GM19328 (cell line): ENCODE results near the gene LIMCH1.
A peak's percentile ranks its signal among the peaks of the same experiment; 100 is the strongest.
"Not testable (repeated sequence)": the region's sequence is repeated elsewhere in the genome, so short reads cannot be mapped to it uniquely, and the experiment has no call there.

Source experiments
- ATAC-seq: cut with Tn5 transposase; IDR thresholded peaks from one replicate; pipeline ENCODE4 v1.9.1; 2021; ENCODE audit warnings: mild to moderate bottlenecking, moderate library complexity; ENCODE audit not compliant: unreplicated experiment

The LIMCH1 gene

DNA sequence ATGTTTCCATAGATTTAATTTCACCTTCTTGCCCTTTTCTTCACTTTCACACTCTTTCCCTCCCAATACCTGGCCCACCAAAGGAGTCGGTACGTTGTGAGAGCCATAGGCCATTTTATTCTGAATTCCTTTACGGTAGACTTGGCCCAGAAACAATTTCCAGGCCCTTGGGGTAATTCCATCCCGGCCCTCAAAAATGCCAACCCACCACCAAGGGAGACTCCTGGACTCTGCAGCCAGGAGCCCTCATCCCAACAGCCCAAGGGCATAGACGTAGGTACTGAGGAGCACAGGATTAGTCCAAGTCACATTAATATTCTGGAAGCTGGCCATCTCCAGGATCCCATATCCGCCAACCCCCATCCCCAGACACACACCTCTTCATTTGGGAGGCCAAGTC is 102.9 kb downstream of the LIMCH1 start:
- ATAC-seq = no peak

DNA sequence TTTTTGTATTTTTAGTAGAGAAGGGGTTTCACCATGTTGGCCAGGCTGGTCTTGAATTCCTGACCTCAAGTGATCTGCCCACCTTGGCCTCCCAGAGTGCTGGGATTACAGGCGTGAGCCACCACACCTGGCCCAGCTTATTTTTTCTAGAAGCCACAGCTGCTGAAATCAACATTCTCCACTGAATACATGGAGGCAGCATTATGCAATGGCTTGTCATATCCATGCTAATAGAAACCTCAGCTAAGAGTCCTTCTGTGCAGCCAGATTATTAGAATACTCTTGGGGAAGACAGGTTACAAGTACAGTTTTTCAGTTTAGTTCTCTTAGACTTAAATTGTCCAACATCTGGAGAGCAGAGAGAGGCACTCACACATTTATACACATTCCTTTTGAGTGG is 104.8 kb downstream of the LIMCH1 start:
- ATAC-seq = not testable (repeated sequence)

DNA sequence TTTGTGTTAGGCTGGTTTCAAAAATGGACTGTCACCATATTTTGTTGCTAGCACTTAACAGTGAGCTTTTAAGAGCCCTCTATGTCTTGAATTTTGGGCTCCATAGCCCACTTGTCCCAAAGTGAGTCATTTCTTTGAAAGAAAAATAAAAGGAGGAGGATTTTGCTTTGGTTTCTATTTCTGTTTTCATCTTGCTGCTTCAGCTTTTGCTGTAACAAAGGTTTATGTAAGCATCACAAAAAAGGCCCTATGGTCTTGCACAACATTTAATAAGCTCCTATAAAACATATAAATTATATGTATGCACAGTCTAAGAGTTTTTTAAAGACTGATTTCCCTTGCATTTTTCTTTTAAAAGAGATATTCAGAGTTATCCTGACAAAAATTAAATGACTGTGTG is 105.4 kb downstream of the LIMCH1 start:
- no peak for ATAC-seq

DNA sequence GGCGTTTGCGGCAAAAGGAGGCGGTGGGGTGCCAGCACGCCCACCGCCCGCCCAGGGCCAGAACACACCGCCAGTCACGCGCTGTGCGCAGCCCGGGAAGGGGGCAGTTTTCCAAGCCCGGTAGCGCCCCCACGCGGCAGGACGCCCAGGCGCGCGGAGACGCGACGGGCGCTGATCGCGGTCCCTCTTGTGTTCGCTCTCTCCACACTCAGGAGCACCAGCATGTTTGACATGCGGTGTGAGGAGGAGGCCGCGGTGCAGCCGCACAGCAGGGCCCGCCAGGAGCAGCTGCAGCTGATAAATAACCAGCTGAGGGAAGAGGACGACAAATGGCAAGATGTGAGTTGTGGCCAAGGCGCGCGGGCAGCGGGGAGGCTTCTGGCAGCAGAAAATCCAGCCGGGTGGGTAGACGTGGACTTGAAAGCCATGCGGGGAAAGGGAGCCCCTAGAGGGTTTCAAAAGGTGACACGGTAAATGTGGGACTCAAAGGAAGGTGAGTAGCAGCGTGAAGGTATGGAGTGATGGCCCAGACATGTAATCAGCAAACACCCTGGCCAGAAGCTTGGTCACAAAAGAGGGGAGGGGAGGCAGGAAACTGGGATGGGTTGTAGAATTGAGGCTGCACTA is 106.4 kb downstream of the LIMCH1 start:
- ATAC-seq = no peak

DNA sequence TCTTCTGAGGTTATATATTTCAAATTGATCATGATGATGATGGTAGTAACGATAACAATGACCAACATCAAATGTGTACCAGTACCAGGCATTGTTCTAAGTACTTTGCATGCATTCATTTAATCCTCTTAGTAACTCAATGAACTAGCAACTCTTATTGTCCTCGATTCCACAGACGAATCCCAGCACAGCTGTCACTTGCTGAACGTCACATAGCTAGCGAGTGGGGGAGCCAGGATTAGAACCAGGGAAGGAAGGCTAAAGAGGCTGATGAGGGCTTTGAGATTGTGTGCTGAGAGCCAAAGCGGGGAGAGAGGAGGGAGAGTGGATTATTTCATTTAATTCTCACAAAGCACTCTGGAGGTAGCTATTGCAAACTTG is 106.9 kb downstream of the LIMCH1 start:
- ATAC-seq = no peak

DNA sequence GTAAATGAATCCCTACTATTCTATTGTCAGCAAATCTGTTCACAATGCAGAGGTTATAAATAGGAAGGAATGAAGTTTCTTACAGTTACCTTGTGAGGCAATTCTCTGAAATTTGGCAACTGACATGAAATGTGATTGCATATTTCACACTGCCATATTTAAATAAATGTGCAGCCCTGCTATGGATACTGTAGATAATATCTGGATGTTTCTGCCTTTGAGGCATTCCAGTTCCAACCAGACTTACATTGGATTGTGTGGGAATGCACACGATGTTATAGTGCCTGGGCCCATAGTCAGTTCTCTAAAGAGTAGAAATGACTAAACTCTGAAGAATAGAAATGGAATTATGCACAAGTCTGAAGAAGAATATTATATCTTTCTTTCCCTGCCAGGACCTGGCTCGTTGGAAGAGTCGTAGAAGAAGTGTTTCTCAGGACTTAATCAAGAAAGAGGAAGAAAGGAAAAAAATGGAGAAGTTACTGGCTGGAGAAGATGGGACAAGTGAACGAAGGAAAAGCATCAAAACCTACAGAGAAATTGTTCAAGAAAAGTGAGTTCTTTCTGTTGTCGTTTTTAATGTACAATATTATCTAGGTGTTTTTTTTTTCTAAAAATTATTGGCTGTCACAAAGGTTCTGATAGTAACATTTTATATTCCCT is 107.9 kb downstream of the LIMCH1 start:
- ATAC-seq = no peak

DNA sequence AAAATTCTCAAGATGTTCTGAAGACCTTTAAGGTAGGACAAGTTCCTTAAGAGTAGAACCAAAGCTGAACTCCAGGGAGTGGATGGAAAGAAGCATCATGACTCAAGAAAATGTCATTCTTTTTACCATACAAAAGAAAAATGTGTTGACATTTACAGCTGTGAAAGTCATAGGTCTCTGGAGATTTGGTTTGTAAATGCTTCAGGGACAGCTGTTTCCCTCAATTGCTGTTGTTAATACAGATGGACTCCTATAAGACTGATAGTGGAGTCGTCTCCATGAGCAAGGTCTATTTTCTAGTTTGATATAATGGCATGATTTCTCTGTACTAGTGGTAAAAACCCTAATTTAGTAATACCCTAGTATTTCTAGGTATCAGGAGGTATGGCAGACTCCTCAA is 108.9 kb downstream of the LIMCH1 start:
- no peak for ATAC-seq

DNA sequence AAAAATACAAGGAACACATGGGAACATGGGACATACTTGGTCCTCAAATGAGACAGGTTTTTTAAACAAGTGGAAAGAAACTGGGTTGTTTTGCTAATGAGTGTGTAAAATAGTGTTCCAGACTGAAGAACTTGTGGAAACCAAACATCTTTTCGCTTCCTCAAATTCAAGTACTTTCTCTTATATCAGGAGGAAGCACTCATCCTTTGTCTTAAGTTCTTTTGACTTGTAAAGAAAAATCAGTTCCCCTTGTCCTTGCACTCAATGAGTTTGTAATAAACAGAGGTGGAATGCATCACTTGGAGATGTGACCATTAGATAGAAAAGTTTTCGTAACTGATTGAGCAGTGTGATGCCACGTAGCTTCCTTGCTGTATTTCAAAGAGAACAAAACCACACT is 109.4 kb downstream of the LIMCH1 start:
- ATAC-seq = no peak

DNA sequence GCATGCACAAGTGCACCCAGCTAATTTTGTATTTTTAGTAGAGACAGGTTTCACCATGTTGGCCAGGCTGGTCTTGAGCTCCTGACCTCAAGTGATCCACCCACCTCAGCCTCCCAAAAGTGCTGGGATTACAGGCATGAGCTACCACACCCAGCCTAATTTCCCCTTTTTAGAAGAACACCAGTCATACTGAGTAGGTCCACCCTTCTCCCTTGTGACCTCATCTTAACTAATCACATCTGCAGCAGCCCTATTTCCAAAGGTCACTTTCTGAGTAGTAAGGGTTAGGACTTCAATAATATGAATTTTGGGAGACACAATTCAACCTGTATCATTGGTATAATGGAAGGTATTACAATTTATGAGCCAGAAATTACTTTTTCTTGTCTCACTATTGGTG is 113.2 kb downstream of the LIMCH1 start:
- not testable (repeated sequence) for ATAC-seq

DNA sequence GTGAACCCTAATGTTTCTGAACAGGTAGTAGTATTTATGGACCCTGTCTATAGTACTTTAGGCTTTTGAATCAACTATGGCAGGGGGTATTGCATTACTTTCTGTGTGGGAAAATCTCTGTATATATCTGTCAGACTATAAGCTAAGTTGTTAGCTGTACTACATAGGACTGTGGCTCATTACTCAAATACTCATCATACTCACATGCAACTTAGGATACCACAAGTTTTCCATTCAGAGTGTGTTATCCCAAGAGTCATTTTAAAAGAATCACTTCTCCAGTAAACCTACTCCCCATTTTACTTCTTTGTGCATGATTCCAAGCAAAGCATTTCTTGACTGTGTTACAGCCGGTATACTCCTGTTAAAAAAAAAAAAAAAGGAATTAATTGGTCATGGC is 115.0 kb downstream of the LIMCH1 start:
- ATAC-seq = no peak

DNA sequence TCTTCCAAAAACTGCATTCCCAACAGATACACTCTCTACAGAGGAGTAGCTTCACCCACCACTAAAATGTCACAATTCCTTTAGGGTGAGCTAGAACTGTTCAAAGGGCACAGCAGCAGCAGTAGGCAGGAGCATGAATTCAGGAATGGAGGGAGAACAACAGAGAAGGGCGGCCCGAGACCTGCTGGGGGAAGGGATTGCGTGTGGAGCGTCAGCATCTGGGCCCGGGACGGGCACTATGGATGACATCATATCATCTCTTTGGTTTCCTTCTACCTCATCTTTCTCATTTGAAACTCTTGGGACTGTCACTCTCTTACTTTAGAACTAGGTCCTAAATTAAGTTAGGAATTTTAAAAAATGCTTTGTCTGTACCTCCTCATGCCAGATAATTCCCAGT is 115.6 kb downstream of the LIMCH1 start:
- ATAC-seq = no peak

DNA sequence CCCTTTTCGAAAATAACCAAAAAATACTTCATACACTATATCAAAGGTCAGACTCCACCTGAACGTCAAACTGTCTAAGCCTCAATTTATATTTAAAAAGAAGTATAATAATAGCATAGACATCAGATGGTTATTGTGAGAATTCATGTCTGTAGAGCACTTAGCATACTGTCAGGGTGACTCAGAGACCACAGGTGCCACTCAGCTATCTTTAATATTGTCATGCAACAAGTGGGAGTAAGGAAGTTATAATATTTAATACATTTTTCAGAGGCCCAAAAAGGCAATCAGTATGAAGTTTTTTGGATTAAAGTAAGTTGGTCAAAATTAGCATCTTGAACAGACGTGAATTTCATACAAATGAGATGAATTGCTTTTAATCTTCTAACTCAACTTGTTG is 117.2 kb downstream of the LIMCH1 start:
- no peak for ATAC-seq

DNA sequence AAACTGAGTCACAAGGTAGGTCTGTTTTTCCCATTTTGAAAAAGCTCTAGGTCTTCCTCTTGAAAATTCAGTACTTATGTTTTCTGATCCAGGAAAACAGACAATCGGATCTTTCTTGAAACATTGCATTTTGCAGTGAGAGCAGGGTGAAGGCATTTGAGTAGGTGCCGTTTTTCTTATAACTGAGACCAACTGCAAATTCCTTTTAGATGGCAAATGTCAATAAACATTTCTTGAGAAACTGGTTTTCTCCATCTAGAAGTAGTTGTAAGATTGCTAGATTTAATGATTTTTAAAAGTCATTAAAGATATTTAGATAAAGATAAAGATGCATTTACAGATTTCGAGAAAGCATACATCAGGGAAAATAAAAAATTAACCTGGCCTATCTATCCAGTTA is 118.1 kb downstream of the LIMCH1 start:
- no peak for ATAC-seq

DNA sequence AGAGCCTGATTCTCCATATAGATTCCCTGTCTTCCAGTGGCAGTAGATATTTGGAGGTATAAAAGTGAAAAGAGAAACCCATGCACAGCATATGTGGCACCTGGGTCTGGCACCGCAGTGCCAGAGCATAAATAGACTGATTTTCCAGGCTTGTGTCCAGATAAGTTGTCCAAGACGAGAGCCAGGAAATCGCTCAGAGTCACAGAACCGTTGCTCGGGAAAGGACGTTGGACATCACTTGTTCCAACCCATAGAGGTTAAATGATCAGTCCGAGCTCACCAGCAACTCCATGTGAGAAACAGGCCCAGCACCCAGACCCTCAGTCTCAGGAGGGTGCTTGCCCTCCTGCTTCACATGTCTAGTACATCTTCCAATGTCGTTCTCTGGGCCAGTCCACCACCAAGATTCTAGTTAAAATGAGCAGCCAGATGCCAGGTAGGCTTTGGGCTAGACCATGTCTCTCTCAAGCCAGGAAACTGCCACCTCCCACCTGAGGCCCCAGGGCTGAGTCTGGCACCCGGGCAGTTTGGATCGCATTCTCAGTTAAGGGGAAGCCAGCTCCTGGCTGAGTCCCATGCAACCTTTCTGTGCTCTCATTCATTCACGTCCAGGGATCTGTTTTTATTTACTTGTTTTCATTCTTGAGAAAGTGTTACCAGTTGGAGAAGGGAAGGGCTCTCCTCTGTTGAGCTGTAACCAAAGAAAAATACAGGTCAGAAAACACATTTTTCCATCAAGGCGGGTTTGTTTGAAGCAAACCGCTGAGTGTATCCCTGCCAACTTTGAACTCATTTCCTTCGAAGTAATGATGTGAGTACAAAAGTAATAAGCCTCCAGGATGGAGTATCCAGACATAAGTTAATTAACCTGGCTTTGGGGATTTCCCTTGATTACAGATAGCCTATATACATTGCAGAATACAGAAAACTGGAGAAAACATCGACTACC is 118.9 kb downstream of the LIMCH1 start:
- no peak for ATAC-seq

DNA sequence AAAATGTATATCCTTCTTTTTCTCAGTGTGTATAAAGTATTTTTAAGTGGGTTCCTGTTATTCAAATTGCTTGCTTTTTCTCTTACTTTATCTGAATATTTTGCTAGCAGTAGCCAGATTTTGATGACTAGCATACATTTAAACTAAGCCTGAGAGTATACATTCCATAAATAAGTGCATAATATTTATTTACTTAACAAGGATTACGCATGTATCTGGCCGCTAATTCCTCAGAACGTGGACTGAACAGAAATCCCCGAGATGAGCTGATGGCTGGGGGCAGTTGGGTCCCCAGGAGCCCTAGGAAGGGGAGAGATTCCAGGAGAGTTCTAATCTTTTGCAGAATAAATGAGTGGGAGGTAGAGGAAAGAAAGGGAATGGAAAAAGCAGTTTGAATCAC is 119.6 kb downstream of the LIMCH1 start:
- ATAC-seq = no peak

DNA sequence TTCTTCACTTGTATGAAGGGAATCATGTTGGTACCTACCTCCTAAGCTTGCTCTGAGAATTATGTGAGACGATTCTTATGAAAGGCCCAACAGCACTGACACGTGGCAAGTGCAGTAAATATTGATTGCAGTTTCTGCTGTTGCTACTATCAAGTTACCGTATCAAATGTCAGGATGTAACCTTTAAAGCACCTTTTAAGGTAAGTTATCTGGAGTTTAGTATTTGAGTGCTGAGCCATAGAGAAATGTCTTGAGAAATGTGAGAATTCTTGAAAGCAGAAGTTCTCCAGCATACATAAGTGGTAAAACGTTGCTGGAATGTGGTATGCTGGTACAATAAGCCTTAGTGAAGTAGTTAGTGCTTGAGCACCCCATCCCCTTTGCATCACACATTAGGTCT is 120.2 kb downstream of the LIMCH1 start:
- no peak for ATAC-seq

DNA sequence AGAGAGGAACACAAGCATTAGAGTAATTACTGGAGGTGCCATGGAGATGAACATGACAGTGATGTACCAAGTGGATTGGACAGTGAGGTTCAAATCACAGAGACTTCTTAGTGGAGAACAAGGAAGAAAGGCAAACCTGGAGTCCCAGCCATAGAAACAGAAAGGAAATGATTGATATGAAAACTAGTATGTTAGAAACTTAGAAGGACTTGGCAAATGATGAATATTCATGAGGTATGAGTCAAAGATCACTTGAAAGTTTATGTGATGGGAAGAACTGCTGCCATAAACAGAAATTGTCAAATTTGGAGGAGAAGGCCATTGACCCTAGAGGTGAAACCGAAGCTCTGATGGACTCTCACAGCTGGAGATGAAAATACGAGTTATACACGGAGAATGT is 122.4 kb downstream of the LIMCH1 start:
- no peak for ATAC-seq

DNA sequence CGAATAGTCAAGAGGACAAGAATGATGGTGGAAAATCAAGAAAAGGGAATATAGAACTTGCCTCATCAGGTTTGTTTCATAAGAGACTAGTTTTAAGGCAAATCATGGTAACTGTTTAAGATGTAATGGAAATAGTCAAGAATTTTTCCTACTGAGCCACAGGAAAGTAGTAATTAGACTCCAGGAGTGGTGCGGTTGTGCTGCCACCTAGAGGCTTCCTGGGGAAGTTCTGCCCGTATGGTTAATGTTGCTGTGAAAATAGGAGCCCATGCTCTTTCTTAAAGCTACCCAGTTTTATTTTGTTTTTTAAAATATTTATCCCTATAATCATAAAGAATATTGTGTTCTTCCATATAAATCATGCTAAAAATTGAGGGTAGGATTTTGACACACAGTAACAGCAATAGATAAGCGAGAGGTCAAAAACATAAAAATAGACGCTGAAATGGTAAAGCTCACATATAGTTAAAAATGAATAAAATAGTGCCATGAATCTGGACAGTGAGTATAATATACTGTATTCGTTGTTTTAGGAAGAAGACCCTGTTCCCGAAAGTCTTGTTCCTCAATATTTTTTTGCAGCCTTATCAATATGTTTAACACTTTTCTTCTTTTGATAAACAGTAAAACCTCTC is 123.6 kb downstream of the LIMCH1 start:
- ATAC-seq = peak; percentile 55

DNA sequence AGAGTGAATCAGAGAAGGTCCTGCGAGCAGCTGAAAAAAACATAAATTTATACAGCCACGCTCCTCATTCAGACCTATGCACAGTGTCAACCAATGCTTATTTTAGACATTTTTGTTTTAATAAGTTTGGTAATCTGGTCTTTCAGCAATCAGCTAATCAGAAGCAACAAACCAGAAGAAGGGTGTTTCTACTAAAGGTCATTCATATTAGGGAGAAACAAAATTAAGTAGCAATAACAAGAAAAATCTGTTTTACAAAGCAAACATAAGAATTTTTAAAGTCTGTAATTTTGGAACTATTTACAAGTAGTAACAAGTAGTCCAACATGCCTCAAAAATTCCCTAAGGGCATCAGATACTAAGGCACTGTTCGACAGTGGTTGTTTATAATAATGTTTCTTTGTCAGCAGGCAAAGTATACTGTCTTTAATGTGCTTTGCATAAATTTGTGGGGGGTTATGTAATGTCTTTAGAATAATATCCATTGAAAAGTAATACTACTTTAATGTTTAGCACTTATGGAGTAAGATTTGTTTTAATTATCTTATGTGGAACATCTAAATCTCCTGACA is 127.8 kb downstream of the LIMCH1 start:
- ATAC-seq = no peak

DNA sequence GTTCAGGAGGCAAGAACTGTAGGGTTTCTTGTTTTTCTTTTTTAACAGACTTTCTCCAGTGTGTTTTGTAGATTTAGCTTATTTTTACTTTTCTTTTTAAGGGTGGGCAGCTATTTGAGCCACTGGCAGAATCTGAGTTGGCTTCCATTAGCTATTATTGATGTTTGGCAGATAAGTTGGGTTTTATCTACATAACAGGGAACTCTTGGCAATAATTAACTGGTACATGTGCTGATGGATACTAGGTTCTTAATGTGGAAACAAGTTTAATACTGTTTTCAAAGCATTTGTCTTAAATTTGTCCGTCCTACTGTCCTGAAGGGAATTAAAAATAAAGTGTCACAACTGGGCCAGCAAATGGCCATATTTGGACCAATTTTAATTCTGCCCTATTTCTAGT is 130.1 kb downstream of the LIMCH1 start:
- no peak for ATAC-seq

DNA sequence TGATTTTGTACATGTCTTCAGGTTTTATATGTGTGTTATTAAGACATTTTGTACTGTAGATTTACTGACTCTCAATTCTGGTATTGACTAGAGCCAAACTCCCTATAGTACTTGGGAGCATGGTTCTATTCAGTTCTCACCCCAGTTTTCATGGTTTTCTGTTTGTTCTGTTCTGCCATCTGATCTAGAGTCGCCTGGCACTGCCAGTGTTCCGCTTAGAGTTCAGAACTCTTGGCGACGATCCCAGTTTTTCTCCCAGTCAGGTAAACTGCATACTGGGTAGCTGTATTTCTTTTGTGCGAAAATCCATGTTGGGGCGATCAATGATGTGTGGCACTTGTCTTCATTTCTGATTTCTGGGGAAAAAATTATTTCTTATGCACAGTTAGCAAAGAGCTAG is 132.6 kb downstream of the LIMCH1 start:
- ATAC-seq = no peak
